Liver (tissue), 9 donors: ENCODE results near the gene CHL1. TPM values are rescaled to one million over a fixed set of nuclear protein-coding genes. Genes with fewer than 3 reads are reported as not detected.

ENCODE experiments used
- DNase-seq: peaks from one replicate; pipeline ENCODE4 v3.0.0-alpha.2; 2017; ENCODE audit warnings: low spot score
- H3K27ac ChIP-seq, 2 donors: one replicate each; pipeline ENCODE4 v1.7.0; 2013; ENCODE audit warnings: inconsistent platforms in 2 of 2, low read length in 2 of 2, control low read depth in 1 of 2, low read depth in 1 of 2, mild to moderate bottlenecking in 1 of 2
- H3K27me3 ChIP-seq, 4 donors: one replicate each; pipeline versions ENCODE4 v1.6.1 to v1.7.0; 2013; ENCODE audit warnings: low read length in 3 of 4, inconsistent platforms in 1 of 4, mild to moderate bottlenecking in 1 of 4, moderate library complexity in 1 of 4; ENCODE audit not compliant: control insufficient read depth in 4 of 4, insufficient read depth in 4 of 4
- H3K36me3 ChIP-seq, 4 donors: one replicate each; pipeline versions ENCODE4 v1.6.1 to v1.7.0; 2013; ENCODE audit warnings: low read length in 3 of 4, mild to moderate bottlenecking in 3 of 4, low read depth in 1 of 4, moderate library complexity in 1 of 4; ENCODE audit not compliant: control insufficient read depth in 4 of 4, insufficient read depth in 3 of 4
- H3K4me1 ChIP-seq, 4 donors: one replicate each; pipeline versions ENCODE4 v1.6.1 to v1.7.0; 2013; ENCODE audit warnings: low read length in 3 of 4, mild to moderate bottlenecking in 3 of 4, moderate library complexity in 1 of 4; ENCODE audit not compliant: control insufficient read depth in 4 of 4, insufficient read depth in 4 of 4
- H3K4me3 ChIP-seq, 3 donors: one replicate each; pipeline versions ENCODE4 v1.6.1 to v1.7.0; 2013; ENCODE audit warnings: low read length in 3 of 3, control low read depth in 1 of 3, low read depth in 1 of 3, mild to moderate bottlenecking in 1 of 3
- H3K9ac ChIP-seq, 2 donors: one replicate each; pipeline ENCODE4 v1.7.0; 2013; ENCODE audit warnings: low read length in 2 of 2, mild to moderate bottlenecking in 2 of 2, moderate library complexity in 2 of 2, control low read depth in 1 of 2, low read depth in 1 of 2
- H3K9me3 ChIP-seq, 4 donors: one replicate each; pipeline versions ENCODE4 v1.6.1 to v1.7.0; 2013; ENCODE audit warnings: low read length in 3 of 4; ENCODE audit not compliant: control insufficient read depth in 4 of 4
- ATF3 ChIP-seq: IDR thresholded peaks from 2 replicates; pipeline ENCODE4 v1.6.1; 2016; ENCODE audit warnings: antibody characterized with exemption
- EGR1 ChIP-seq, 2 donors: IDR thresholded peaks; 2 replicates each; pipeline ENCODE4 v1.6.1; 2016 to 2018; ENCODE audit warnings: antibody characterized with exemption in 2 of 2, low read depth in 2 of 2
- FOXA1 ChIP-seq: IDR thresholded peaks from 2 replicates; pipeline ENCODE4 v1.6.1; 2016; ENCODE audit warnings: antibody characterized with exemption
- FOXA2 ChIP-seq: IDR thresholded peaks from 2 replicates; pipeline ENCODE4 v1.6.1; 2016; ENCODE audit warnings: antibody characterized with exemption
- HNF4A ChIP-seq, 2 donors: conservative IDR thresholded peaks; 2 replicates each; pipeline ENCODE4 v1.6.1; 2016; ENCODE audit warnings: antibody characterized with exemption in 2 of 2, mild to moderate bottlenecking in 2 of 2
- HNF4G ChIP-seq: IDR thresholded peaks from 2 replicates; pipeline ENCODE4 v1.6.1; 2016; ENCODE audit warnings: antibody characterized with exemption
- JUND ChIP-seq, 2 donors: IDR thresholded peaks; 2 replicates each; pipeline ENCODE4 v1.6.1; 2016; ENCODE audit warnings: antibody characterized with exemption in 2 of 2
- RAD21 ChIP-seq, 2 donors: IDR thresholded peaks; 2 replicates each; pipeline ENCODE4 v1.6.1; 2016; ENCODE audit warnings: antibody characterized with exemption in 2 of 2, mild to moderate bottlenecking in 2 of 2
- REST ChIP-seq: IDR thresholded peaks from 2 replicates; pipeline ENCODE4 v1.6.1; 2016; ENCODE audit warnings: antibody characterized with exemption, mild to moderate bottlenecking
- TAF1 ChIP-seq: conservative IDR thresholded peaks from 2 replicates; pipeline ENCODE4 v1.6.1; 2016; ENCODE audit warnings: antibody characterized with exemption, mild to moderate bottlenecking
- YY1 ChIP-seq: IDR thresholded peaks from 2 replicates; pipeline ENCODE4 v1.6.1; 2016; ENCODE audit warnings: antibody characterized with exemption, mild to moderate bottlenecking
- WGBS: extraction: QIAGEN DNeasy Blood & Tissue Kit; methylation state at CpG from one replicate; pipeline ENCODE4 v1.1.7; 2013; 5-methylcytosine and 5-hydroxymethylcytosine counted together
- polyA plus RNA-seq, 2 donors: library from polyadenylated mRNA; stranded (reverse) in 1 of 2; unstranded in 1 of 2; fragments of 200-250 nt in 1 of 2; fragments of >200 nt in 1 of 2; fragmentation: Nextera tagmentation in 1 of 2; extraction: Ambion mirVana in 1 of 2; gene quantifications; one replicate each; pipeline versions ENCODE4 v1.2.1 to v1.2.3, GENCODE V29; 2013 to 2015
- total RNA-seq, 2 donors: library from RNA; depleted of rRNA; stranded (reverse); fragments of >200 nt; gene quantifications; one replicate each; pipeline ENCODE4 v1.2.3, GENCODE V29; 2014
- TF ChIP-seq, protein P1 (sequence below): fragments of 150-350 bp; IDR thresholded peaks from 2 replicates; pipeline ENCODE4 v1.5.1; 2017; ENCODE audit warnings: improper control_type of control experiment, low read depth, low read length; ENCODE audit not compliant: missing input control
- TF ChIP-seq, protein P2 (sequence below): IDR thresholded peaks from 2 replicates; pipeline ENCODE4 v1.6.1; 2016; ENCODE audit warnings: antibody characterized with exemption
- TF ChIP-seq, protein P3 (sequence below): IDR thresholded peaks from 2 replicates; pipeline ENCODE4 v1.6.1; 2016; ENCODE audit warnings: antibody characterized with exemption
- donor health status: healthy.
- donor health status: healthy.
- donor health status: healthy.
- donor health status: healthy.
- donor health status: healthy.

The CHL1 gene
- total and polyA plus RNA-seq, 4 donors = 0.03 to 8.1 (median 0.66) TPM

DNA sequence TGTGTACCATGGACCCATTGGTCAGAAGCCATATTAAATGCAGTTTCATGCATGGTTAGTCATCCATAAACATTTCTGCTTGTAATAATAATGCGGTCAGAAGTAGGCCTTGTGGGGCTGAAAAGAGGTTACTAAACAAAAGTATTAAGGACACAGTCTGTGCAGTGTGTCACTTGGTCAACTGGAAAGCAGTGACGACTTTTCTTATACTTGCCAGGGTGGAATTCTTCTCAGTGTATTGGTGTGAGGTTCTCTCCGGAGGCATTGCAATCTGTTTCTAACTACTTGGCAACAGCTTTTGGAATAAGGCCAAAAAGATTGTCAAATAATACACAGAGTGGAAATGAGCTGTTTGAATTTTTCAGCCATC is 46.8 kb downstream of the CHL1 start:
- no peaks in the 10 kb centered on the region for H3K9me3 ChIP-seq
- H3K4me1 ChIP-seq = no peaks in the 10 kb centered on the region
- no peaks in the 10 kb centered on the region for H3K36me3 ChIP-seq
- no peak overlapping the region for H3K27ac ChIP-seq
- no peak overlapping the region for H3K9ac ChIP-seq
- WGBS = 69% methylated on average over 3 of the region's 3 CpGs
- no peak for TF ChIP-seq HNF4A (conservative IDR thresholded peaks at IDR 0.05)
- no peak for TF ChIP-seq HNF4G
- no peak for TF ChIP-seq YY1
- TF ChIP-seq ATF3 = no peak
- no peak for TF ChIP-seq JUND (IDR thresholded peaks at IDR 0.05)
- TF ChIP-seq TAF1 = no peak
- TF ChIP-seq EGR1 (IDR thresholded peaks at IDR 0.05; ENCODE audit: low read depth in 2 of 2) = no peak
- no peak for TF ChIP-seq FOXA2
- no peak for TF ChIP-seq FOXA1
- no peak for TF ChIP-seq REST
- TF ChIP-seq, protein P1, sequence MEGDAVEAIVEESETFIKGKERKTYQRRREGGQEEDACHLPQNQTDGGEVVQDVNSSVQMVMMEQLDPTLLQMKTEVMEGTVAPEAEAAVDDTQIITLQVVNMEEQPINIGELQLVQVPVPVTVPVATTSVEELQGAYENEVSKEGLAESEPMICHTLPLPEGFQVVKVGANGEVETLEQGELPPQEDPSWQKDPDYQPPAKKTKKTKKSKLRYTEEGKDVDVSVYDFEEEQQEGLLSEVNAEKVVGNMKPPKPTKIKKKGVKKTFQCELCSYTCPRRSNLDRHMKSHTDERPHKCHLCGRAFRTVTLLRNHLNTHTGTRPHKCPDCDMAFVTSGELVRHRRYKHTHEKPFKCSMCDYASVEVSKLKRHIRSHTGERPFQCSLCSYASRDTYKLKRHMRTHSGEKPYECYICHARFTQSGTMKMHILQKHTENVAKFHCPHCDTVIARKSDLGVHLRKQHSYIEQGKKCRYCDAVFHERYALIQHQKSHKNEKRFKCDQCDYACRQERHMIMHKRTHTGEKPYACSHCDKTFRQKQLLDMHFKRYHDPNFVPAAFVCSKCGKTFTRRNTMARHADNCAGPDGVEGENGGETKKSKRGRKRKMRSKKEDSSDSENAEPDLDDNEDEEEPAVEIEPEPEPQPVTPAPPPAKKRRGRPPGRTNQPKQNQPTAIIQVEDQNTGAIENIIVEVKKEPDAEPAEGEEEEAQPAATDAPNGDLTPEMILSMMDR = no peak
- TF ChIP-seq, protein P2, sequence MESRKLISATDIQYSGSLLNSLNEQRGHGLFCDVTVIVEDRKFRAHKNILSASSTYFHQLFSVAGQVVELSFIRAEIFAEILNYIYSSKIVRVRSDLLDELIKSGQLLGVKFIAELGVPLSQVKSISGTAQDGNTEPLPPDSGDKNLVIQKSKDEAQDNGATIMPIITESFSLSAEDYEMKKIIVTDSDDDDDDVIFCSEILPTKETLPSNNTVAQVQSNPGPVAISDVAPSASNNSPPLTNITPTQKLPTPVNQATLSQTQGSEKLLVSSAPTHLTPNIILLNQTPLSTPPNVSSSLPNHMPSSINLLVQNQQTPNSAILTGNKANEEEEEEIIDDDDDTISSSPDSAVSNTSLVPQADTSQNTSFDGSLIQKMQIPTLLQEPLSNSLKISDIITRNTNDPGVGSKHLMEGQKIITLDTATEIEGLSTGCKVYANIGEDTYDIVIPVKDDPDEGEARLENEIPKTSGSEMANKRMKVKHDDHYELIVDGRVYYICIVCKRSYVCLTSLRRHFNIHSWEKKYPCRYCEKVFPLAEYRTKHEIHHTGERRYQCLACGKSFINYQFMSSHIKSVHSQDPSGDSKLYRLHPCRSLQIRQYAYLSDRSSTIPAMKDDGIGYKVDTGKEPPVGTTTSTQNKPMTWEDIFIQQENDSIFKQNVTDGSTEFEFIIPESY = no peak
- H3K4me3 ChIP-seq = no peak overlapping the region
- no peaks in the 10 kb centered on the region for H3K27me3 ChIP-seq
- no peak for DNase-seq

DNA sequence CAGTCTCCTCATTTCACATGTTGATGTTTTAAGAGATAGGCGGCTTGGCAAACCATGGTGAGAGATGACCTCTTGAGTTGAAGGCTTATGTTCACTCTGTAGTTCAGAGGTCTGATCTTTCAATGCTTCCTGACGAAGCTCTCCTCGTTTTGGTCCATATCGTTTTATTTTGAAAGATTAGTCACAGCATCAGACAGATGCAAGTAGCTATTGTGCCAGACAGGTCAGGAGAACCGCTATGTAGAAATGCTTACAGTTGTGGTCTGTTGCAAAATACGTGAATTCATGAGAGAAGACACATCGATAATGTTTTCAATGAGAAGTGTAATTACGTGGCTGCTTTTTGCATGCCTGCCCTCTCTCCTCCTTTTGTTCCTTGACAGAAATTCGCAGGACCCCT is 47.5 kb downstream of the CHL1 start:
- Histone ChIP-seq H3K4me3 (no peak overlapping the region), H3K9ac (no peak overlapping the region), H3K4me1 (no peaks in the 10 kb centered on the region), H3K36me3 (no peaks in the 10 kb centered on the region), H3K27me3 (no peaks in the 10 kb centered on the region), H3K9me3 (no peaks in the 10 kb centered on the region), H3K27ac (no peak overlapping the region)
- TF ChIP-seq FOXA1 (no peak), RAD21 (IDR thresholded peaks at IDR 0.05) (no peak), ATF3 (no peak)
- TF ChIP-seq, protein P2 = no peak
- TF ChIP-seq, protein P3, sequence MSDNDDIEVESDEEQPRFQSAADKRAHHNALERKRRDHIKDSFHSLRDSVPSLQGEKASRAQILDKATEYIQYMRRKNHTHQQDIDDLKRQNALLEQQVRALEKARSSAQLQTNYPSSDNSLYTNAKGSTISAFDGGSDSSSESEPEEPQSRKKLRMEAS = no peak
- no peak for DNase-seq
- 75% methylated on average over 9 of the region's 9 CpGs for WGBS
